OCI-LY1 (cell line): ENCODE data around the gene GNAT3.

Experiments used
- H2AFZ ChIP-seq: fragments of 200-600 bp; sonication (generic), shearing (Covaris generic); 2 replicates; pipeline ENCODE4 v1.6.0; 2014; ENCODE audit warnings: antibody characterized with exemption, mild to moderate bottlenecking, low read length
- H3F3A ChIP-seq: fragments of 200-600 bp; sonication (generic), shearing (Covaris generic); 2 replicates; pipeline ENCODE4 v1.6.0; 2014; ENCODE audit warnings: mild to moderate bottlenecking, antibody characterized with exemption, low read length, moderate library complexity; ENCODE audit not compliant: insufficient read depth
- H3K27ac ChIP-seq: fragments of 200-600 bp; sonication (generic); 2 replicates; pipeline ENCODE4 v1.5.1; 2014; ENCODE audit warnings: low read length, mixed run types, mild to moderate bottlenecking, low read depth; ENCODE audit not compliant: poor library complexity, severe bottlenecking
- H3K27me3 ChIP-seq: fragments of 200-600 bp; sonication (generic); 2 replicates; pipeline ENCODE4 v1.6.0; 2014; ENCODE audit warnings: antibody characterized with exemption, mild to moderate bottlenecking, low read length, moderate library complexity; ENCODE audit not compliant: insufficient read depth
- H3K36me3 ChIP-seq: fragments of 200-600 bp; sonication (generic); 2 replicates; pipeline ENCODE4 v1.6.1; 2014; ENCODE audit warnings: mild to moderate bottlenecking, antibody characterized with exemption, low read length, moderate library complexity, mixed read lengths; ENCODE audit not compliant: insufficient read depth
- H3K4me1 ChIP-seq: fragments of 200-600 bp; sonication (generic); 2 replicates; pipeline ENCODE4 v1.5.1; 2014; ENCODE audit warnings: mild to moderate bottlenecking, low read length, moderate library complexity; ENCODE audit not compliant: insufficient read depth, severe bottlenecking
- H3K4me2 ChIP-seq: fragments of 200-600 bp; sonication (generic), shearing (Covaris generic); 2 replicates; pipeline ENCODE4 v1.6.1; 2014; ENCODE audit warnings: low read length
- H3K4me3 ChIP-seq: fragments of 200-600 bp; sonication (generic); 2 replicates; pipeline ENCODE4 v1.5.1; 2014; ENCODE audit warnings: low read length, low read depth, mild to moderate bottlenecking, mixed read lengths; ENCODE audit not compliant: poor library complexity, severe bottlenecking
- H3K79me2 ChIP-seq: fragments of 200-600 bp; shearing (Covaris generic); 2 replicates; pipeline ENCODE4 v1.6.1; 2016; ENCODE audit warnings: mixed run types, low read length, mixed read lengths; ENCODE audit not compliant: insufficient read depth
- H3K9ac ChIP-seq: fragments of 200-600 bp; sonication (generic), shearing (Covaris generic); 2 replicates; pipeline ENCODE4 v1.6.1; 2014; ENCODE audit warnings: mild to moderate bottlenecking, low read length, mixed read lengths
- H3K9me2 ChIP-seq: fragments of 200-600 bp; sonication (generic), shearing (Covaris generic); 2 replicates; pipeline ENCODE4 v1.6.1; 2014; ENCODE audit warnings: low read depth, mild to moderate bottlenecking, low read length, mixed read lengths
- H3K9me3 ChIP-seq: fragments of 200-600 bp; shearing (Covaris generic); 2 replicates; pipeline ENCODE4 v1.6.1; 2014; ENCODE audit warnings: low read length, mixed read lengths
- H4K20me1 ChIP-seq: fragments of 200-600 bp; sonication (generic), shearing (Covaris generic); 2 replicates; pipeline ENCODE4 v1.6.0; 2016; ENCODE audit warnings: mild to moderate bottlenecking, low read length; ENCODE audit not compliant: insufficient read depth
- CTCF ChIP-seq: fragments of 200-600 bp; sonication (generic), shearing (Covaris generic); IDR thresholded peaks from 2 replicates; pipeline ENCODE4 v1.5.1; 2017; ENCODE audit warnings: mild to moderate bottlenecking, antibody characterized with exemption, low read length, moderate library complexity, mixed read lengths
- EZH2 ChIP-seq: fragments of 200-600 bp; sonication (generic), shearing (Covaris generic); IDR thresholded peaks from 2 replicates; pipeline ENCODE4 v1.8.0; 2017; ENCODE audit warnings: borderline replicate concordance, mixed run types, mild to moderate bottlenecking, antibody characterized with exemption, low read length, moderate library complexity, mixed read lengths

GNAT3 gene

GRCh38 chr7:80427218-80427617 is 84.6 kb downstream of the GNAT3 start:
- Histone ChIP-seq H3K36me3 (no peaks in the 10 kb centered on the region), H3K79me2 (no peaks in the 10 kb centered on the region), H3K9ac (no peak overlapping the region), H3K4me1 (no peaks in the 10 kb centered on the region), H2AFZ (no peak overlapping the region), H3K9me3 (no peaks in the 10 kb centered on the region), H3F3A (no peaks in the 10 kb centered on the region), H4K20me1 (no peaks in the 10 kb centered on the region), H3K27ac (no peak overlapping the region), H3K9me2 (no peaks in the 10 kb centered on the region), H3K27me3 (no peaks in the 10 kb centered on the region), H3K4me3 (no peak overlapping the region), H3K4me2 (no peak overlapping the region)
- TF ChIP-seq EZH2 (no peak), CTCF (no peak)

GRCh38 chr7:80420876-80421275 is 91.0 kb downstream of the GNAT3 start:
- H3K4me1 ChIP-seq, result no peaks in the 10 kb centered on the region
- H4K20me1 ChIP-seq, result no peaks in the 10 kb centered on the region
- H3K4me2 ChIP-seq, result no peak overlapping the region
- H3K4me3 ChIP-seq, result no peak overlapping the region
- no peaks in the 10 kb centered on the region for H3K36me3 ChIP-seq
- no peaks in the 10 kb centered on the region for H3K27me3 ChIP-seq
- no peak overlapping the region for H3K9ac ChIP-seq
- no peaks in the 10 kb centered on the region for H3K9me2 ChIP-seq
- no peak overlapping the region for H3K27ac ChIP-seq
- H2AFZ ChIP-seq, result no peak overlapping the region
- no peaks in the 10 kb centered on the region for H3K9me3 ChIP-seq
- no peaks in the 10 kb centered on the region for H3F3A ChIP-seq
- H3K79me2 ChIP-seq, result no peaks in the 10 kb centered on the region
- TF ChIP-seq EZH2 (no peak), CTCF (no peak)

GRCh38 chr7:80417211-80417793 is 94.6 kb downstream of the GNAT3 start:
- no peaks in the 10 kb centered on the region for H3K27me3 ChIP-seq
- H3K9me2 ChIP-seq, result no peaks in the 10 kb centered on the region
- no peaks in the 10 kb centered on the region for H3F3A ChIP-seq
- no peaks in the 10 kb centered on the region for H3K4me1 ChIP-seq
- no peak overlapping the region for H2AFZ ChIP-seq
- H3K4me3 ChIP-seq, result no peak overlapping the region
- no peak overlapping the region for H3K4me2 ChIP-seq
- no peak overlapping the region for H3K9ac ChIP-seq
- no peak overlapping the region for H3K27ac ChIP-seq
- no peaks in the 10 kb centered on the region for H4K20me1 ChIP-seq
- no peaks in the 10 kb centered on the region for H3K9me3 ChIP-seq
- H3K36me3 ChIP-seq, result no peaks in the 10 kb centered on the region
- no peaks in the 10 kb centered on the region for H3K79me2 ChIP-seq
- TF ChIP-seq CTCF (no peak), EZH2 (no peak)
